ENCODE data around the gene PRKCH. TPM values are rescaled to one million over a fixed set of nuclear protein-coding genes. Genes with fewer than 3 reads are reported as not detected.
A peak's percentile ranks its signal among the peaks of the same experiment; 100 is the strongest.

PRKCH gene
- polyA plus RNA-seq, 3 donors: 3.6 to 6.2 (median 5.4) TPM

GRCh38 chr14:61372379-61372778 lies 51.0 kb downstream of the PRKCH start:
- Mint-ChIP-seq H3K27ac (no peak overlapping the region), H3K4me3 (no peak overlapping the region), H3K4me1 (peaks cover 40% of the 10 kb centered on the region), H3K36me3 (peaks cover 26 to 27% of the 10 kb centered on the region in 2 donors), H3K9me3 (peaks cover 22 to 38% (median 30%) of the 10 kb centered on the region in 7 donors), H3K27me3 (ENCODE audit: low read depth in 3 of 3) (peaks cover 0 to 2% (median 0%) of the 10 kb centered on the region in 3 donors)
- H3K4me2 ChIP-seq (replicated peaks; ENCODE audit: extremely low read depth, low read length, poor library complexity, severe bottlenecking): no peak overlapping the region
- DNase-seq: no peak
- H3K27me3 ChIP-seq (ENCODE audit: control insufficient read depth in 2 of 2, insufficient read depth in 2 of 2, low read length in 2 of 2): no peaks in the 10 kb centered on the region
- intact Hi-C loops (cut with micrococcal nuclease): no loop called here
- peaks cover 0 to 9% of the 10 kb centered on the region in 2 donors for H3K36me3 ChIP-seq (replicated peaks in 1 of 2; ENCODE audit: control insufficient read depth in 1 of 2, insufficient read depth in 2 of 2, low read length in 2 of 2)
- H3K79me2 ChIP-seq (ENCODE audit: insufficient read depth, low read length): no peaks in the 10 kb centered on the region
- H3K9me3 ChIP-seq (replicated peaks in 1 of 2; ENCODE audit: control insufficient read depth in 1 of 2, insufficient read depth in 1 of 2, low read length in 2 of 2): peaks cover 18 to 25% of the 10 kb centered on the region in 2 donors
- no CpG with 5 or more reads among the region's 2 CpGs for WGBS (ENCODE audit: insufficient coverage)
- no peak overlapping the region for H3K9ac ChIP-seq (ENCODE audit: insufficient read depth, low read length, poor library complexity, severe bottlenecking)
- H3K27ac ChIP-seq (ENCODE audit: low read depth in 1 of 2, low read length in 2 of 2): no peak overlapping the region
- peaks cover 16 to 27% of the 10 kb centered on the region in 2 donors for H3K4me1 ChIP-seq (ENCODE audit: control insufficient read depth in 1 of 2, insufficient read depth in 2 of 2, low read length in 2 of 2)
- no peaks in the 10 kb centered on the region for H4K20me1 ChIP-seq (ENCODE audit: insufficient read depth, low read length)
- TF ChIP-seq, protein P1, sequence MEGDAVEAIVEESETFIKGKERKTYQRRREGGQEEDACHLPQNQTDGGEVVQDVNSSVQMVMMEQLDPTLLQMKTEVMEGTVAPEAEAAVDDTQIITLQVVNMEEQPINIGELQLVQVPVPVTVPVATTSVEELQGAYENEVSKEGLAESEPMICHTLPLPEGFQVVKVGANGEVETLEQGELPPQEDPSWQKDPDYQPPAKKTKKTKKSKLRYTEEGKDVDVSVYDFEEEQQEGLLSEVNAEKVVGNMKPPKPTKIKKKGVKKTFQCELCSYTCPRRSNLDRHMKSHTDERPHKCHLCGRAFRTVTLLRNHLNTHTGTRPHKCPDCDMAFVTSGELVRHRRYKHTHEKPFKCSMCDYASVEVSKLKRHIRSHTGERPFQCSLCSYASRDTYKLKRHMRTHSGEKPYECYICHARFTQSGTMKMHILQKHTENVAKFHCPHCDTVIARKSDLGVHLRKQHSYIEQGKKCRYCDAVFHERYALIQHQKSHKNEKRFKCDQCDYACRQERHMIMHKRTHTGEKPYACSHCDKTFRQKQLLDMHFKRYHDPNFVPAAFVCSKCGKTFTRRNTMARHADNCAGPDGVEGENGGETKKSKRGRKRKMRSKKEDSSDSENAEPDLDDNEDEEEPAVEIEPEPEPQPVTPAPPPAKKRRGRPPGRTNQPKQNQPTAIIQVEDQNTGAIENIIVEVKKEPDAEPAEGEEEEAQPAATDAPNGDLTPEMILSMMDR (IDR thresholded peaks at IDR 0.05): no peak
- H3K4me3 ChIP-seq (replicated peaks in 1 of 3; ENCODE audit: low read depth in 2 of 3, low read length in 3 of 3): no peak overlapping the region
- no peak overlapping the region for H2AFZ ChIP-seq (ENCODE audit: insufficient read depth, low read depth, low read length, poor library complexity, severe bottlenecking)

- peaks cover 26 to 27% of the 10 kb centered on the region in 2 donors for H3K36me3 Mint-ChIP-seq
- 86% methylated on average over 1 of the region's 3 CpGs for WGBS (ENCODE audit: insufficient coverage)
Measured at GRCh38 chr14:61372842-61373555, 51.6 kb downstream of the PRKCH start.

More at GRCh38 chr14:61372842-61373555, 51.6 kb downstream of the PRKCH start:
- Histone ChIP-seq H3K79me2 (ENCODE audit: insufficient read depth, low read length) (no peaks in the 10 kb centered on the region), H3K4me3 (replicated peaks in 1 of 3; ENCODE audit: low read depth in 2 of 3, low read length in 3 of 3) (no peak overlapping the region), H3K4me1 (ENCODE audit: control insufficient read depth in 1 of 2, insufficient read depth in 2 of 2, low read length in 2 of 2) (peaks cover 10 to 20% of the 10 kb centered on the region in 2 donors), H3K9me3 (replicated peaks in 1 of 2; ENCODE audit: control insufficient read depth in 1 of 2, insufficient read depth in 1 of 2, low read length in 2 of 2) (peaks cover 18 to 25% of the 10 kb centered on the region in 2 donors), H3K4me2 (replicated peaks; ENCODE audit: extremely low read depth, low read length, poor library complexity, severe bottlenecking) (no peak overlapping the region), H4K20me1 (ENCODE audit: insufficient read depth, low read length) (no peaks in the 10 kb centered on the region), H3K27ac (ENCODE audit: low read depth in 1 of 2, low read length in 2 of 2) (no peak overlapping the region), H3K27me3 (ENCODE audit: control insufficient read depth in 2 of 2, insufficient read depth in 2 of 2, low read length in 2 of 2) (no peaks in the 10 kb centered on the region), H3K36me3 (replicated peaks in 1 of 2; ENCODE audit: control insufficient read depth in 1 of 2, insufficient read depth in 2 of 2, low read length in 2 of 2) (peaks cover 0 to 9% of the 10 kb centered on the region in 2 donors), H3K9ac (ENCODE audit: insufficient read depth, low read length, poor library complexity, severe bottlenecking) (no peak overlapping the region), H2AFZ (ENCODE audit: insufficient read depth, low read depth, low read length, poor library complexity, severe bottlenecking) (no peak overlapping the region)
- intact Hi-C loops (cut with micrococcal nuclease): no loop called here
- DNase-seq: no peak
- H3K4me1 Mint-ChIP-seq: peaks cover 33% of the 10 kb centered on the region
- H3K27me3 Mint-ChIP-seq (ENCODE audit: low read depth in 3 of 3): peaks cover 0 to 2% (median 2%) of the 10 kb centered on the region in 3 donors
- H3K4me3 Mint-ChIP-seq: no peak overlapping the region
- peaks cover 22 to 38% (median 30%) of the 10 kb centered on the region in 7 donors for H3K9me3 Mint-ChIP-seq
- peak overlapping the region in 1 of 7 donors; percentile 13 for H3K27ac Mint-ChIP-seq
- TF ChIP-seq, protein P1 (IDR thresholded peaks at IDR 0.05): no peak

Data from CD14-positive monocyte (primary cell).